Left ventricle myocardium superior (tissue), 1 donor: Measurements from ENCODE around the gene PRDX3. TPM values are rescaled to one million over a fixed set of nuclear protein-coding genes. Genes with fewer than 3 reads are reported as not detected.
"Not testable (repeated sequence)": the region's sequence is repeated elsewhere in the genome, so short reads cannot be mapped to it uniquely, and the experiment has no call there.

Experiments used
- ATAC-seq: fragments of 200-7000 bp; cut with Tn5 transposase; one replicate; pipeline ENCODE4 v1.9.1; 2020; ENCODE audit warnings: mild to moderate bottlenecking, moderate library complexity
- DNase-seq: peaks from one replicate; pipeline ENCODE4 v3.0.0-alpha.2; 2020
- intact Hi-C: fragments of 100-400 bp; cut with micrococcal nuclease; formaldehyde crosslinking; loops from one replicate; pipeline ENCODE4 v1.11.0; 2022
- total RNA-seq: library from RNA; stranded (reverse); fragmentation: NEBNext Ultra II Directional; extraction: Animal tissue kit (Norgen Biotek cat#: 25700); gene quantifications from one replicate; pipeline ENCODE4 v1.2.1, GENCODE V29; 2021
- donor health status: DM: no; HTN: yes; CAD: no; lungs with severe emphysema.

PRDX3 gene
- total RNA-seq, 1 donor from 2014 or later: 288 TPM

- intact Hi-C loops: no loop called here
- ATAC-seq (peak; percentile 10), DNase-seq (no peak)
Measured at GRCh38 chr10:119138346-119139306, 40.0 kb downstream of the PRDX3 start.

GRCh38 chr10:119137878-119138277 is 40.7 kb downstream of the PRDX3 start:
- intact Hi-C loops, DNase-seq, ATAC-seq: not testable (repeated sequence)

GRCh38 chr10:119136084-119136483 is 42.5 kb downstream of the PRDX3 start:
- DNase-seq (no peak), ATAC-seq (no peak)
- intact Hi-C loops: no loop called here

GRCh38 chr10:119135513-119135881 is 43.1 kb downstream of the PRDX3 start:
- intact Hi-C loops: no loop called here
- peak; percentile 20 for ATAC-seq
- no peak for DNase-seq

GRCh38 chr10:119133949-119134348 is 44.7 kb downstream of the PRDX3 start:
- no peak for ATAC-seq
- intact Hi-C loops: no loop called here

GRCh38 chr10:119132521-119133345 is 45.9 kb downstream of the PRDX3 start:
- DNase-seq (no peak), ATAC-seq (no peak)
- intact Hi-C loops: no loop called here

More at GRCh38 chr10:119133949-119134348, 44.7 kb downstream of the PRDX3 start:
- no peak for DNase-seq

GRCh38 chr10:119131512-119132240 is 46.9 kb downstream of the PRDX3 start:
- DNase-seq (no peak), ATAC-seq (peak; percentile 65)
- intact Hi-C loops: no loop called here

- intact Hi-C loops: no loop called here
- DNase-seq (no peak), ATAC-seq (no peak)
Measured at GRCh38 chr10:119129721-119130120, 48.9 kb downstream of the PRDX3 start.

- no peak for ATAC-seq
- no peak for DNase-seq
- intact Hi-C loops: no loop called here
Measured at GRCh38 chr10:119125942-119126341, 52.7 kb downstream of the PRDX3 start.

- intact Hi-C loops: no loop called here
Measured at GRCh38 chr10:119120875-119121274, 57.7 kb downstream of the PRDX3 start.

GRCh38 chr10:119120413-119120867 is 58.2 kb downstream of the PRDX3 start:
- ATAC-seq (peak; percentile 89), DNase-seq (no peak)
- intact Hi-C loops: no loop called here

More at GRCh38 chr10:119120875-119121274, 57.7 kb downstream of the PRDX3 start:
- ATAC-seq (no peak), DNase-seq (no peak)

- no peak for ATAC-seq
- intact Hi-C loops: no loop called here
Measured at GRCh38 chr10:119119400-119119799, 59.2 kb downstream of the PRDX3 start.

GRCh38 chr10:119118231-119118630 is 60.4 kb downstream of the PRDX3 start:
- no peak for DNase-seq
- ATAC-seq: no peak
- intact Hi-C loops: no loop called here

More at GRCh38 chr10:119119400-119119799, 59.2 kb downstream of the PRDX3 start:
- no peak for DNase-seq

Other genes with a start within 250 kb of the PRDX3 start
- gene NANOS1, start 149.1 kb downstream of the PRDX3 start, total RNA-seq: 8.7 TPM
- 106 TPM for gene EIF3A, start 98.0 kb downstream of the PRDX3 start, total RNA-seq
- gene DENND10, start 74.7 kb downstream of the PRDX3 start, total RNA-seq: 19.7 TPM
- gene SFXN4, start 13.1 kb downstream of the PRDX3 start, total RNA-seq: 43.0 TPM
- 43.4 TPM for gene GRK5, start 28.8 kb upstream of the PRDX3 start, total RNA-seq